Measurements from ENCODE around the gene PDIA3.

- TF ChIP-seq CTCF (IDR thresholded peaks at IDR 0.05; ENCODE audit: insufficient read depth, low read length, poor library complexity, severe bottlenecking) (no peak), EZH2phosphoT487 (conservative IDR thresholded peaks at IDR 0.05; ENCODE audit: low read length) (no peak)
Measured at GRCh38 chr15:43796566-43796965, 50.3 kb downstream of the PDIA3 start.
